GDM1 (cell line): Measurements from ENCODE around the gene TGIF2.

Experiments used
- DNase-seq: peaks from one replicate; lab custom pipeline; 2025; lab: John Stamatoyannopoulos, UW

The TGIF2 gene

GRCh38 chr20:36573103-36573797 is at the start of gene TGIF2:
TGIF2 (plus strand) TSS chr20:36573597; CDS start chr20:36578775, 5,178 bp downstream.
- DNase-seq, result peak; percentile 90

GRCh38 chr20:36525620-36526365 is 47.6 kb upstream of the TGIF2 start:
- DNase-seq, result no peak

DNA sequence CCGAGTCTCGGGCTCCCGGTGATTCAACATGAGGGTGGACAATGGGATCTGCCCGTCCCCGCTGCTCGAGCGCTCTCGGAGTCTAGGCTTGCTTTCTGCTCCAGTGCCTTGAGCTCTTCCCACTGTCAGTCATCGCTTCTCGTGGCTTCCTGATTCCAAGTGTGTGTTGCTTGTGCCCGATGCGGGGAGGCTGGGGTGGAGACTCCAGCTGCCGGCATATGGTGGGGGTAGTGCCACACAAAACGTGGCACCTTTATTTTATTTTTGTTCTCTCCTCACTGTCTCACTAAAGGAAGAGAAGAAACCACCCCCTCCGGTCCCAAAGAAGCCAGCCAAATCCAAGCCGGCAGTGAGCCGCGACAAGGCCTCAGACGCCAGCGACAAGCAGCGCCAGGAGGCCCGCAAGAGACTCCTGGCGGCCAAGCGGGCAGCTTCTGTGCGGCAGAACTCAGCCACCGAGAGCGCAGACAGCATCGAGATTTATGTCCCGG is 46.8 kb upstream of the TGIF2 start:
- no peak for DNase-seq

DNA sequence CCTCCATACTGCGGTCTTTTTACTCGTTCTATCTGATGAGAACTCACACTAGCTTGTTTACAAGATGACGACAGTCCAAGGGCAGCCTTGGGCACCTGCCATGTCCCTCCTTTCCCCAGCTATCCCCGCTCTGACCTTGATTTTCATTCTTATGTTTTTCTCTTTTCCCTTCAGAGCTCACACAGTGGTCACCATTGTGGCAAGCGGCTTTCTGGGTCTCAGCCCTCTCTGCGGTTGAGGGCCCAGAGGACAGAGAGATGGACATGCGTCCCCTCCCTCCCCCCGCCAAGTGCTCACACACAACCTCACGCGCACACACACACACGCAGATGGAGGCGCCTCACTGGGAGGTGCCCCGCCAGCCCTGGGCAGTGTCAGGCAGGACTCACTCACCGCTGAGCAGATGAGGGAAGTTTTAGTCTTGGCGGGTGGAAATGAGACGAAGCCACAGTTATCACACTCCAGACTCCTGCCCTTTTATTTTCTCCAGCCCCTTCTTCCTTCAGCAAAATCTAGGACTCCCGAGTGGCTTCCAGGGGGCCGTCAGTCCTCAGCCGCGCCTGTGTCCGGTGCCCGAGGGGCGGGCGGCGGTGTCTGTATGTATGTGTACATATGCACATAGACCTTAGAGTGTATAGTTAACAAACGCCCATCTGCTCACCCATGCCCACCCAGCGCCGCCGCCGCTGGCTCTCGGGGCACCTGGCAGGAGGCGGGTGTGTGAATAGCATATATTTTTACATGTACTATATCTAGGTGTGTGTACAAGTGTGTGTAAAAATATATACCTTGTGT is 45.9 kb upstream of the TGIF2 start:
- DNase-seq, result no peak

- DNase-seq, result no peak
These were observed 45.1 kb upstream of the TGIF2 start for GRCh38 chr20:36528176-36528874.

DNA sequence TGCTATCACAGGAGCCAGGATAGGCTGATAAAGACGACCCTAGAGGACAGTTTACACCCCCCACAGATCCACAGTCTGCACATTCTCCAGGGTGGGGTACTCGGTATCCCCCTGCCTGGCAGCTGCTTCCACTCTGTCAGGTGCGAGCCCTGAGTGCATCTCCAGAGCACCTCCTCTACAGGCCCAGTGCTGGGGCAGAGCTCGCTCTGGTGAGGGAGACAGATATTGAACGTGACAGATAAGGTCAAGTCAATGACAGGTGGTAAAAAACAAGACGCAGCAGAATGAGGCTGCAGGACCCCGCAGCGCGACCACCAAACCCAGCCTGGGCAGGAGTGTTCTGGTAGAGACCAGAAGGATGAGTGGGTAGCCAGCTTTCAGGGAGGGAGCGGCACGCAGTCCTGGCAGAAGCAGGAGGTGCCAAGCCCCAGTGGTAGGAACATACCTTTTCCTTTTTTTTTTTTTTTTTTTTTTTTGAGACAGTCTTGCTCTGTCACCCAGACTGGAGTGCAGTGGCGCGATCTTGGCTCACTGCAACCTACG is 44.5 kb upstream of the TGIF2 start:
- no peak for DNase-seq

GRCh38 chr20:36532388-36532787 is 41.0 kb upstream of the TGIF2 start:
- no peak for DNase-seq

- no peak for DNase-seq
These were observed 40.6 kb upstream of the TGIF2 start for GRCh38 chr20:36532822-36533221.

GRCh38 chr20:36538026-36538722 is 35.2 kb upstream of the TGIF2 start:
- no peak for DNase-seq

GRCh38 chr20:36540551-36541211 is 32.7 kb upstream of the TGIF2 start:
- DNase-seq, result no peak

DNA sequence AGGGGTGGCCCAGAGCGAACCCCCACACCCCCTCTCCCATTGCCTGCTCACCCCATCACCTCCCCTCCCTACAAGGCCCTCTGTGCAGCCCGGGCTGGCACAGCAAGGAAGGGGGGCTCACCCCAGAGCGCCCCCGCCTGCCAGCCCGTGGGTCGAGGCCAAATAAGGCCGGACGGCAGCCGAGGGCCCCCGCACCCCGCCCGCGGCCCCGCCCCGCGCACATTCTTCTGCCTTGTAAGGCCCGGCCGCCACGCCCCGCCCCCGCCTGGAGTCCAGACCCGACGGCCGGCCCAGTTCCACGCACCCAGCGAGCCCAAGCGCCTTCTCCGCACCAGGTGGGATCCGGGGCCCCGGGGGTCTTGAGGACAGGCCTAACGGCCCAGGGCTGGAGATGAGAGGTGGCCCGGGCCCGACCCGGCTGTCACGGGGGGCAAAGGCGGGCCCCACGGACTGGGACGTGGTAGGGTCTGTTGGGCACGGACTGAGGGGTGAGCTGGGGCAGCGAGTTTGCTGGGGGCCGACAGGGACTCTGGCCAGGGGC is 32.1 kb upstream of the TGIF2 start, which contains the start of gene MYL9:
MYL9 (plus strand) TSS at position 293 of the 541 bp plus-strand sequence. CDS start 3,366 bp downstream, outside the sequence.
- no peak for DNase-seq

DNA sequence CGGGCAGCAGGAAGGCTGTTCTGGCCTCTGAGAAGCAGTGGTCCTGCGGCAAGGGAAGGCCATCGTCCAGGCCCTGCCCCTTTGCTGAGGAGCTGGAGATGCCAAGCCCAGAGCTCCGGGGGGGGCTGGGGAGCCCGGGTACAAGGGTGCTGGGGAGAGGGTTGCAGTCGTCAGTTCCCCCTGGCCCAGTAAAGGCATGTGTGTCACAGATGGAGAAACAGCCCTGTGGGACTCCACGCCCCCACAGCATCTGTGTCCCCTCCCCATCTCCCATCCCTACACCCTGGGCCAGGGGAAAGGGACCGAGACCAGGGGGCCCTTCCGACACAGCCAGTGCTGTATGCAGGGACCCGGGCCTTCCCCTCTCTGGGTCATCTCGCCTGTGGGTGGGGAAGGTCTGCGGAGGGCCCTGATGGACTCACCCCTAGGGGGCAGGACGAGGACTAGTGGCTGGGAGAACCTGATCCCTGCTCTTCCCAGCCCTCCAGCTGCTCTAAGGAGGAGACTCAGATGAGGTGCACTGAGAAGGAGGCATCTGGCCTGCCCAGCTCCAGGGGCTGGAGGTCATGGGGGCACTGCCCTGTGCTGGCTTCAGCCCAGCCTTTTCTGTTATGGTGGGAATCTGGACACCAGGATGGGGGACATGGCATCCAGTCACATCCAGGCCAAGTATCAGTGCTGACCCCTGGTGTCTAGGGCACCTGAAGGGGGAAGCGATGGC is 31.5 kb upstream of the TGIF2 start:
- no peak for DNase-seq

- DNase-seq, result no peak
These were observed 30.7 kb upstream of the TGIF2 start for GRCh38 chr20:36542516-36543183.

DNA sequence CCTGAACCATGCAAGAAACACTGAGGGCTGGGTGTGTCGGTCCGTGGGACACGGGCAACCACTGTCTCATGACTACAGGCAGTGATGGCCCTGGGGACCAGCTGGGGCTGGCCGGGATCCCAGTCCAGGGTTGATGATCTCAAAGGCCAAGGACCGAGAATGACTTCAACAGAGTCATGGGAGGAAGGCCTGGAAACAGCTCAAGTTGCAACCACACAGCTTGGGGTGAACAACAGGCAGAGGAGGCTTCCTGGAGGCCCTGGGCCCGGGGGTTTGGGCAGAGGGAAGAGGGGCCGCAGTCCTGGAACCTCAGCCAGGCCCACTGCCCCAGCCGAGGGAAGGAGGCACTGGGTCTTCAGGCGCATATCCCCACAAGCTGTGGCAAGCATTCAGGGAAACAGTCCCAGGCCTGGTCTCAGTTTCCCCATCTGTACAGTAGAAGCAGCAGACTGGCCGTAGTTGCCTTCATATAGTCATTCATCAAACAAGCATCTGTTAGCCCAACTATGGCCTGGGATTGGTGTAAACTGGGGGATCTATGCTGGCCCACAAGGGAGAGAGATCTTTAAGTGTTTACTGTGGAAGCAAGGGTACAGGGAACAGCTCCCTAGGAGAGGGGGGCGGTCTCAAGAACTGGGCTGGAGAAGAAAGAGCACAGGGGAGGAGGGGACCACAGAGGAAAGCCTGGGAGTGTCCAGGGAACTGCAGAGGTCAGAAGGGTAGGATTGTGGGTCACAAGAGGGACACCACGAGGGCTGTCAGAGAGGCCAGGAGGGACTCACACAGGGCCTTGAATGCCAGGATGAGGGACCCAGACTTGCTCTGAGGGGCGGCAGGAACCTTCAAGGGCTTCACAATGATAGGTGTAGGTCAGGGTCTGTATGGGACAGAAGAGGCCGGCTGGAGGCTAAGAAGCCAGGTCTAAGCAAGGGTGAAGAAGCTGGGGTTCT is 29.9 kb upstream of the TGIF2 start:
- no peak for DNase-seq

- DNase-seq, result no peak
These were observed 29.0 kb upstream of the TGIF2 start for GRCh38 chr20:36544134-36545018.

GRCh38 chr20:36546111-36546736 is 27.2 kb upstream of the TGIF2 start:
- DNase-seq, result no peak
